ENCODE data around the gene EGLN3. TPM values are rescaled to one million over a fixed set of nuclear protein-coding genes. Genes with fewer than 3 reads are reported as not detected.
A peak's percentile ranks its signal among the peaks of the same experiment; 100 is the strongest.

EGLN3 gene
- total RNA-seq, 4 donors from 2014 or later: 3.1 to 19.2 (median 4.7) TPM

GRCh38 chr14:33915682-33916081, 35.2 kb downstream of the EGLN3 start:
- DNase-seq (ENCODE audit: low spot score): no peak
- TF ChIP-seq, protein P1, sequence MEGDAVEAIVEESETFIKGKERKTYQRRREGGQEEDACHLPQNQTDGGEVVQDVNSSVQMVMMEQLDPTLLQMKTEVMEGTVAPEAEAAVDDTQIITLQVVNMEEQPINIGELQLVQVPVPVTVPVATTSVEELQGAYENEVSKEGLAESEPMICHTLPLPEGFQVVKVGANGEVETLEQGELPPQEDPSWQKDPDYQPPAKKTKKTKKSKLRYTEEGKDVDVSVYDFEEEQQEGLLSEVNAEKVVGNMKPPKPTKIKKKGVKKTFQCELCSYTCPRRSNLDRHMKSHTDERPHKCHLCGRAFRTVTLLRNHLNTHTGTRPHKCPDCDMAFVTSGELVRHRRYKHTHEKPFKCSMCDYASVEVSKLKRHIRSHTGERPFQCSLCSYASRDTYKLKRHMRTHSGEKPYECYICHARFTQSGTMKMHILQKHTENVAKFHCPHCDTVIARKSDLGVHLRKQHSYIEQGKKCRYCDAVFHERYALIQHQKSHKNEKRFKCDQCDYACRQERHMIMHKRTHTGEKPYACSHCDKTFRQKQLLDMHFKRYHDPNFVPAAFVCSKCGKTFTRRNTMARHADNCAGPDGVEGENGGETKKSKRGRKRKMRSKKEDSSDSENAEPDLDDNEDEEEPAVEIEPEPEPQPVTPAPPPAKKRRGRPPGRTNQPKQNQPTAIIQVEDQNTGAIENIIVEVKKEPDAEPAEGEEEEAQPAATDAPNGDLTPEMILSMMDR (IDR thresholded peaks at IDR 0.05): no peak
- ATAC-seq (ENCODE audit: low FRiP score): no peak

DNA sequence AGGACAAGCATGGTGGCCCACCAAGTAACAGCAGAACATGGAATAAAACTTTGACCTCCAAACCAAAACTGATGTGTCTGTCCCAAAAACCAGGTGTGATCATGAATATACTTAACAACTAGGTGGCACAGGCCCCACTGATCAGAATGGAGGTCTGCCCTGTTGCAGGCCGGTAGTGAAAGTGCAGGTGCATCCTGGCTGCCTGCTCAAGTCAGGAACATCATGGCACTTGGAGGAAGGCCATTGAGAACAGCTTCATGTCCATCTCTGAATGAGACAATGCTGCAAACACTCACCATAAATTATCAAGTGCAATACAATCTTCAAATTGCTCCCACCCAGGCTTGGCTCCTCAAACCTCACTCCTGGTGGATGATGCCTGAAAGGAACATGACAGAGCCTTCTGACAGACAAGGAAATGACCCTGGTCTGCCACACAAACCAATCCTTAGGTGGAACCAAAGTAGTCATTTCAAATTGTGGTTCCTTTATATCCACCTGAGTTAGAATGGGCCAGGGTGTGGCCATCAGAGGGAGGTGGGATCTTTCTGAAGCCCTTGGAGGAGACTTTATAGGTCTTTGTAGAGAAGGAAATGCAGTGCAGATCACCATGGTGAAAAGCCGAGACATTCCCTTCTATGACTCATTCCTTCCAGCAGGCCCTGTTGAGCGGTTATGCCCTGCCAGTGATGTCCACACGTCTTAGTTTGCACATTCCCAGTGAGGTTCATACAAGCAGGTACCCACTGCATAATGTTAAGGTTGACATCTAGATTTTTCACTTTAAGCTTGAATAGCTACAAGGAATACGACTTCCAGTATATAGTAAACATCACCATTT, 36.0 kb downstream of the EGLN3 start:
- ATAC-seq (ENCODE audit: low FRiP score) (peak; percentile 76), DNase-seq (ENCODE audit: low spot score) (no peak)
- TF ChIP-seq, protein P1 (IDR thresholded peaks at IDR 0.05): no peak

DNA sequence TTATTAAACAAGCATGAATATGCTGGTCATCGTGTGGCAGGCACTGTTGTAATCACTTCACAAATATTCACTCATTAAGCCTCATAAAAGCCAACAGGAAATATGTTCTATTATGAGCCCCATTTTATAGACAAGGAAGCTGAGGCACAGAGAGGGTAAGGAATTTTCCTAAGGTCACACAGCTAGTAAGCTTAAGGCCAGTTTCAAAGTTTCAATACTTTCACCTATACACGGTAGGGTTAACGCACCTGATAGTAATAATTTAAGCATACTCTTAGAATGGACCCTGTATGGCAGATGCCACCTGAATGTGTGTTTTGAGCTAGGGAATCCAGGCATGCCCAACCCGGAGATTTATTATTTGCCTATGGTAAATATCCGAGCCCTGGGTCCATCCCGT, 39.8 kb downstream of the EGLN3 start:
- no peak for DNase-seq (ENCODE audit: low spot score)
- TF ChIP-seq, protein P1 (IDR thresholded peaks at IDR 0.05): no peak
- ATAC-seq (ENCODE audit: low FRiP score): no peak

DNA sequence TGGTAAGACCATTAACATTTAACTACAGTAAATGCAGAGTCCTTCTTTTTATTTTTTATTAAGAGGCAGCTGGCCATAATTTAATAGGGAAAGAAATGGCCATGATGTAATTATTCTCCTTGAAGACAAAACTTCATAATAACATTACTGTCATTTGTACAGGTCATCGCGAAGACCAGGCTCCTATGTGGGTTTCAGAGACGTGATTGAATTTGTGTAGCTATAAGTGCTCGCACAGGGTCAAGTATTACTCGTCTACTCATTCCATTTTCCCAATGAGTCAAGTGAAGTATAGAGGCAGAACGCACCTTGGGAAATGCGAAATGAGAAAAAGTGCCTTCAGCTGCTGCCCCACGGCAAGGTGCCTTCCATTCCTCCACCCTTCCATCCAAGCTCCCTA, 40.4 kb downstream of the EGLN3 start:
- ATAC-seq (ENCODE audit: low FRiP score): no peak

DNA sequence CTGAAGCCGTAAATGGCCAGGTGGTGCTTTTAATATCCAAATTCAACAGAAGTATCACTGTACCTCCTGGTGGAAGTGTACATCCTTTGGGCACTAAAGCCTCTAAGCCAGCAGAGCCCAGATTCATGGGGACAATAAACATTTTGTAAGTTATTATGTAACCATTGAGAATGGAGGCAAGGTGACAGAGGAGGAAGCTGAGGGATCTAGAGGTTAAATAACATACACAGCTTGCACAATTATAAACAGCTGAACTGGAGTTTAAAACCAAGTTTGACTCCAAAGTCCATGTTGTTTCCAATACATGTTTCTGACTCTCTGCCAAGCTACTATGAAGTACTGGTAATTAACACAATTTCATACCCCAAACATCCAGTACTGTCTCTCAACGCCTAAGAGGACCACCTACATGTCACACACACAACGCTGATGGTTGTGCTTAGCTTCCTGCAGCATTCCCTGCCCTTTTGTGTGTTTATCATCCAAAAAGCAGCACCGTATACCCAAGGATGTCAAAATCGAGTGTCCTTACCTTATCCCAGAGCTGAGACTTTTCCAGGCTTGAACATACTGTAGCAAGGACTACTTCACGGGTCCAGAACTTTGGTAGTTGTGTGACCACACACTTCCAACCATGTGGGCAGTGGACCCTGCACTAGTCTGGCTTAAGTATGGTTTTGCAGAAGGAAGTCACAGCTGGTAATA, 41.3 kb downstream of the EGLN3 start:
- no peak for ATAC-seq (ENCODE audit: low FRiP score)
- TF ChIP-seq, protein P1 (IDR thresholded peaks at IDR 0.05): no peak

More for the DNA sequence above, 40.4 kb downstream of the EGLN3 start:
- TF ChIP-seq, protein P1 (IDR thresholded peaks at IDR 0.05): no peak
- DNase-seq (ENCODE audit: low spot score): no peak

GRCh38 chr14:33908540-33909223, 42.2 kb downstream of the EGLN3 start:
- TF ChIP-seq, protein P1 (IDR thresholded peaks at IDR 0.05): no peak
- ATAC-seq (ENCODE audit: low FRiP score): no peak
- DNase-seq (ENCODE audit: low spot score): no peak

More for the DNA sequence above, 41.3 kb downstream of the EGLN3 start:
- no peak for DNase-seq (ENCODE audit: low spot score)

Measured in omental fat pad (tissue), 4 donors.